H1 (cell line): ENCODE data around the gene U2AF1L4. TPM values are rescaled to one million over a fixed set of nuclear protein-coding genes. Genes with fewer than 3 reads are reported as not detected.

Experiments
- CTCF ChIA-PET: fragments of 300-600 bp; sonication (Branson Sonifier 250); formaldehyde crosslinking; loops from one replicate; lab custom pipeline; 2021; ENCODE audit not compliant: partially characterized antibody; lab: Charles Lee
- POLR2A ChIA-PET: fragments of 300-600 bp; sonication (Branson Sonifier 250); formaldehyde crosslinking; loops from one replicate; lab custom pipeline; 2021; ENCODE audit warnings: inconsistent platforms; ENCODE audit not compliant: partially characterized antibody; lab: Charles Lee
- DNase-seq, 2 experiments: peaks; one replicate each; pipeline versions ENCODE4 v3.0.0 to v3.0.0-alpha.2; 2010 to 2022; ENCODE audit warnings: low spot score in 2 of 2, low read depth in 1 of 2, mixed read lengths in 1 of 2
- FAIRE-seq: peaks from 2 replicates; lab custom pipeline; 2011; peaks lifted over from hg19 to GRCh38; lab: Jason Lieb, UNC
- H2AFZ ChIP-seq: 2 replicates; pipeline ENCODE4 v1.8.1; 2012; ENCODE audit warnings: low read length, inconsistent platforms
- H2AK5ac ChIP-seq: 2 replicates; pipeline ENCODE4 v1.6.1; 2013; ENCODE audit warnings: low read depth, low read length
- H2BK120ac ChIP-seq: replicated peaks from 2 replicates; pipeline ENCODE3; 2013; ENCODE audit warnings: low read depth, low read length, inconsistent platforms
- H2BK12ac ChIP-seq: 2 replicates; pipeline ENCODE4 v1.6.1; 2013; ENCODE audit warnings: low read depth, low read length
- H2BK15ac ChIP-seq: 2 replicates; pipeline ENCODE4 v1.6.1; 2013; ENCODE audit warnings: low read length
- H2BK20ac ChIP-seq: 2 replicates; pipeline ENCODE4 v1.6.1; 2013; ENCODE audit warnings: low read length
- H2BK5ac ChIP-seq: 2 replicates; pipeline ENCODE4 v1.6.1; 2013; ENCODE audit warnings: low read depth, low read length
- H3K14ac ChIP-seq: 2 replicates; pipeline ENCODE4 v1.6.1; 2013; ENCODE audit warnings: inconsistent platforms; ENCODE audit not compliant: insufficient read length
- H3K18ac ChIP-seq: 2 replicates; pipeline ENCODE4 v1.6.1; 2013; ENCODE audit warnings: low read length; ENCODE audit errors: extremely low read depth
- H3K23ac ChIP-seq: 2 replicates; pipeline ENCODE4 v1.6.1; 2013; ENCODE audit warnings: inconsistent platforms; ENCODE audit not compliant: insufficient read length
- H3K23me2 ChIP-seq: 2 replicates; pipeline ENCODE4 v1.6.1; 2013; ENCODE audit warnings: low read depth, low read length
- H3K27ac ChIP-seq: 2 replicates; pipeline ENCODE4 v1.6.1; 2011; ENCODE audit warnings: low read depth, low read length, inconsistent platforms
- H3K27me3 ChIP-seq, 4 experiments: replicated peaks in 1 of 4; 1 replicate in 1 of 4; 2 replicates in 3 of 4; pipeline versions ENCODE4 v1.6.1 to v1.8.1; 2011 to 2013; ENCODE audit warnings: low read length in 3 of 4, mild to moderate bottlenecking in 3 of 4, inconsistent platforms in 2 of 4, mixed read lengths in 2 of 4, moderate library complexity in 1 of 4; ENCODE audit not compliant: control insufficient read depth in 3 of 4, insufficient read depth in 3 of 4; ENCODE audit errors: extremely low read depth in 1 of 4
- H3K36me3 ChIP-seq, 4 experiments: 2 replicates each; pipeline versions ENCODE4 v1.6.1 to v1.8.1; 2011 to 2013; ENCODE audit warnings: mild to moderate bottlenecking in 4 of 4, low read length in 3 of 4, moderate library complexity in 2 of 4, control low read depth in 1 of 4, inconsistent platforms in 1 of 4; ENCODE audit not compliant: insufficient read depth in 4 of 4, control insufficient read depth in 2 of 4
- H3K4ac ChIP-seq: replicated peaks from 2 replicates; pipeline ENCODE3; 2013; ENCODE audit warnings: low read length, low read depth, mixed read lengths, inconsistent platforms; ENCODE audit not compliant: insufficient read length
- H3K4me1 ChIP-seq, 4 experiments: replicated peaks in 1 of 4; 1 replicate in 1 of 4; 2 replicates in 3 of 4; pipeline versions ENCODE4 v1.6.1 to v1.8.1; 2011 to 2013; ENCODE audit warnings: low read length in 3 of 4, inconsistent platforms in 2 of 4, mixed read lengths in 1 of 4; ENCODE audit not compliant: insufficient read depth in 4 of 4, control insufficient read depth in 3 of 4
- H3K4me2 ChIP-seq, 2 experiments: 2 replicates each; pipeline versions ENCODE4 v1.6.1 to v1.8.1; 2011 to 2013; ENCODE audit warnings: low read depth in 2 of 2, low read length in 2 of 2, control low read depth in 1 of 2, inconsistent platforms in 1 of 2, mild to moderate bottlenecking in 1 of 2; ENCODE audit not compliant: insufficient read depth in 1 of 2
- H3K4me3 ChIP-seq, 4 experiments: fragments of 200-600, 300-600 bp in 1 of 4; sonication (generic), shearing (Covaris generic), sonication (Bioruptor Twin) in 1 of 4; 2 replicates each; pipeline versions ENCODE4 v1.5.1 to v1.8.1; 2011 to 2016; ENCODE audit warnings: low read length in 4 of 4, low read depth in 3 of 4, control low read depth in 2 of 4, inconsistent platforms in 2 of 4, mild to moderate bottlenecking in 2 of 4, mixed read lengths in 1 of 4, moderate library complexity in 1 of 4; ENCODE audit not compliant: insufficient read depth in 2 of 4; ENCODE audit errors: extremely low read depth in 1 of 4
- H3K56ac ChIP-seq: replicated peaks from 2 replicates; pipeline ENCODE3; 2013; ENCODE audit warnings: low read depth, mild to moderate bottlenecking, mixed read lengths, low read length, inconsistent platforms; ENCODE audit not compliant: insufficient read length
- H3K79me1 ChIP-seq: 2 replicates; pipeline ENCODE4 v1.6.1; 2013; ENCODE audit warnings: low read depth, low read length, control low read depth
- H3K79me2 ChIP-seq, 2 experiments: 2 replicates each; pipeline versions ENCODE4 v1.6.1 to v1.8.1; 2012 to 2013; ENCODE audit warnings: low read length in 2 of 2, mild to moderate bottlenecking in 2 of 2, inconsistent platforms in 1 of 2; ENCODE audit not compliant: insufficient read depth in 2 of 2, control insufficient read depth in 1 of 2
- H3K9ac ChIP-seq, 4 experiments: replicated peaks in 1 of 4; 1 replicate in 1 of 4; 2 replicates in 3 of 4; pipeline versions ENCODE4 v1.6.1 to v1.8.1; 2011 to 2013; ENCODE audit warnings: low read depth in 3 of 4, low read length in 3 of 4, control low read depth in 2 of 4, mild to moderate bottlenecking in 2 of 4, moderate library complexity in 2 of 4, inconsistent platforms in 1 of 4; ENCODE audit errors: extremely low read depth in 1 of 4
- H3K9me3 ChIP-seq, 2 experiments: 2 replicates each; pipeline versions ENCODE4 v1.6.1 to v1.8.1; 2012 to 2013; ENCODE audit warnings: mild to moderate bottlenecking in 2 of 2, moderate library complexity in 2 of 2, control low read depth in 1 of 2, inconsistent platforms in 1 of 2, low read depth in 1 of 2, low read length in 1 of 2, mixed read lengths in 1 of 2; ENCODE audit not compliant: insufficient read depth in 2 of 2
- H4K20me1 ChIP-seq, 2 experiments: replicated peaks in 1 of 2; 2 replicates each; pipeline versions ENCODE3 to v1.8.1; 2011 to 2013; ENCODE audit warnings: inconsistent platforms in 2 of 2, low read length in 2 of 2, mild to moderate bottlenecking in 1 of 2; ENCODE audit not compliant: insufficient read depth in 2 of 2, control insufficient read depth in 1 of 2
- H4K5ac ChIP-seq: 2 replicates; pipeline ENCODE4 v1.6.1; 2013; ENCODE audit warnings: low read length, low read depth, mixed read lengths, inconsistent platforms; ENCODE audit not compliant: insufficient read length
- H4K8ac ChIP-seq: 2 replicates; pipeline ENCODE4 v1.8.0; 2013; ENCODE audit warnings: mild to moderate bottlenecking, moderate library complexity, low read length, inconsistent platforms; ENCODE audit not compliant: insufficient read depth; ENCODE audit errors: extremely low read depth
- H4K91ac ChIP-seq: replicated peaks from 2 replicates; pipeline ENCODE3; 2013; ENCODE audit warnings: low read length, mixed read lengths, inconsistent platforms; ENCODE audit not compliant: insufficient read length
- ASH2L ChIP-seq: fragments of 200-600, 300-600 bp; sonication (generic); IDR thresholded peaks from one replicate; pipeline ENCODE4 v1.7.1; 2017; ENCODE audit warnings: low read length
- CHD1 ChIP-seq: IDR thresholded peaks from 2 replicates; pipeline ENCODE4 v1.6.1; 2012; ENCODE audit warnings: low read depth, low read length, improper control_type of control experiment
- CHD2 ChIP-seq: IDR thresholded peaks from 2 replicates; pipeline ENCODE4 v1.6.1; 2012; ENCODE audit warnings: low read length, improper control_type of control experiment
- CREB1 ChIP-seq: IDR thresholded peaks from 2 replicates; pipeline ENCODE4 v1.6.1; 2012; ENCODE audit warnings: inconsistent platforms
- JUN ChIP-seq: IDR thresholded peaks from 2 replicates; pipeline ENCODE4 v1.6.1; 2011; ENCODE audit warnings: low read depth, mild to moderate bottlenecking, improper control_type of control experiment, low read length
- KDM1A ChIP-seq: fragments of 200-600, 300-600 bp; sonication (generic); IDR thresholded peaks from 2 replicates; pipeline ENCODE4 v1.7.1; 2016; ENCODE audit warnings: mild to moderate bottlenecking, low read length, borderline replicate concordance
- KDM4A ChIP-seq: IDR thresholded peaks from one replicate; pipeline ENCODE4 v1.7.1; 2012; ENCODE audit warnings: low read depth, mild to moderate bottlenecking, moderate library complexity, low read length, inconsistent platforms; ENCODE audit not compliant: severe bottlenecking
- POLR2AphosphoS5 ChIP-seq: IDR thresholded peaks from 2 replicates; pipeline ENCODE4 v1.6.1; 2011; ENCODE audit warnings: low read depth, low read length
- SIN3A ChIP-seq, 2 experiments: IDR thresholded peaks in 1 of 2; conservative IDR thresholded peaks in 1 of 2; 2 replicates each; pipeline ENCODE4 v1.6.1; 2011 to 2012; ENCODE audit warnings: low read length in 2 of 2, improper control_type of control experiment in 1 of 2, low read depth in 1 of 2, mild to moderate bottlenecking in 1 of 2
- SIRT6 ChIP-seq: IDR thresholded peaks from one replicate; pipeline ENCODE4 v1.7.1; 2012; ENCODE audit warnings: low read length, inconsistent platforms
- TAF1 ChIP-seq: IDR thresholded peaks from 2 replicates; pipeline ENCODE4 v1.6.1; 2011; ENCODE audit warnings: mild to moderate bottlenecking, low read depth, low read length
- TAF7 ChIP-seq: optimal IDR thresholded peaks from 2 replicates; pipeline ENCODE3; 2011; ENCODE audit warnings: low read depth, mild to moderate bottlenecking, inconsistent platforms, low read length, moderate library complexity, borderline replicate concordance
- TCF12 ChIP-seq: IDR thresholded peaks from 2 replicates; pipeline ENCODE4 v1.6.1; 2011; ENCODE audit warnings: low read depth, mild to moderate bottlenecking, low read length
- WGBS, 2 experiments: shearing (Covaris generic) in 1 of 2; methylation state at CpG; one replicate each; pipeline versions ENCODE4 v1.1.6 to v1.1.7; 2013 to 2015; ENCODE audit warnings: low lambda C conversion rate in 2 of 2, mixed read lengths in 2 of 2, inconsistent platforms in 1 of 2, low coverage in 1 of 2, missing lambda C conversion rate in 1 of 2; ENCODE audit not compliant: insufficient replicate concordance in 2 of 2, insufficient coverage in 1 of 2, insufficient read length in 1 of 2; ENCODE audit errors: extremely low coverage in 1 of 2, missing lambda C conversion rate in 1 of 2; 5-methylcytosine and 5-hydroxymethylcytosine counted together
- polyA plus RNA-seq, 7 experiments: library from polyadenylated mRNA; depleted of rRNA in 3 of 7; stranded (reverse) in 5 of 7; unstranded in 2 of 7; fragments of >200 nt in 5 of 7; fragments of 200-250 nt in 2 of 7; gene quantifications; 1 replicate in 5 of 7; 2 replicates in 1 of 7; 4 replicates in 1 of 7; pipeline versions ENCODE4 v1.2.1 to v1.2.3, GENCODE V29; 2011 to 2013; ENCODE audit warnings: missing spikeins in 2 of 7, mixed read lengths in 2 of 7
- total RNA-seq: library from RNA; stranded (reverse); fragmentation: NEBNext Ultra II Directional; extraction: Animal tissue kit (Norgen Biotek cat#: 25700); gene quantifications from 2 replicates; pipeline ENCODE4 v1.2.1, GENCODE V29; 2021
- TF ChIP-seq, protein P1 (sequence below): IDR thresholded peaks from 2 replicates; pipeline ENCODE4 v1.6.1; 2012; ENCODE audit warnings: low read length, inconsistent platforms

Gene U2AF1L4
- total and polyA plus RNA-seq, 2 of the 8 experiments (the other 6 are each of a cell fraction or from before 2014, with no cell fraction given): 15.1 to 32.7 TPM

DNA sequence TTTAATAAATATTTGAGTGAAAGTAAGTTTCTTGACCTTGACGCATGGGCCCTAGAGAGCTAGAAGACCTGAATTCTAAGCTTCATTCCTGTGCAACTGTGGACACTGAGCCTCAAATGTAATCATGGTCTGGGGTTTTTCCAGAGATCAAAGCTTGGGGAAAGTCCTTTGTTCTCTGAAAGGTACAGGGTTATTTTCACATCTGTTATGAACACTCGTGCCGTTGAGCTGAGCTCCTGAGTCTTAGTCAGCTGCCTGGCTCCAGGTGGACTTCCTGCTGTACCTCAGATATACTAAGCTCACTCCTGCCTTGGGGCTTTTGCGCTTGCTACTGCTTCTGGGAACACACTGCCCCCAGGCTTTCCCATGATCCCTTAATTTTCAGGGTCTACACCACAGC lies 48.4 kb downstream of the U2AF1L4 start:
- Histone ChIP-seq H2BK5ac (no peak overlapping the region), H3K56ac (no peak overlapping the region), H4K5ac (no peak overlapping the region), H3K4me2 (no peak overlapping the region), H3K9me3 (no peaks in the 10 kb centered on the region), H2BK20ac (no peak overlapping the region), H4K8ac (no peak overlapping the region), H3K18ac (no peak overlapping the region), H2BK12ac (no peak overlapping the region), H3K27ac (no peak overlapping the region), H2BK15ac (no peak overlapping the region; the same call in 1 of the 2 replicates), H3K27me3 (no peaks in the 10 kb centered on the region), H2AK5ac (no peak overlapping the region), H2AFZ (no peak overlapping the region), H3K79me2 (no peaks in the 10 kb centered on the region), H3K79me1 (no peaks in the 10 kb centered on the region), H3K23me2 (no peaks in the 10 kb centered on the region), H4K91ac (no peak overlapping the region), H3K4me1 (no peaks in the 10 kb centered on the region), H3K23ac (no peak overlapping the region), H3K14ac (no peak overlapping the region), H2BK120ac (no peak overlapping the region), H3K4ac (no peak overlapping the region), H4K20me1 (no peaks in the 10 kb centered on the region), H3K4me3 (no peak overlapping the region), H3K9ac (no peak overlapping the region), H3K36me3 (no peaks in the 10 kb centered on the region)
- DNase-seq: no peak
- ChIA-PET CTCF (interaction anchor here (0.7 to 7.6 kb wide), 8 partner anchors 16 to 208 kb away, joined by 3 to 105 read pairs (median 4); no protein-coding TSS in a partner anchor), POLR2A (interaction anchor here (1.2 to 2.6 kb wide), 3 partner anchors 17 to 186 kb away, joined by 3 to 11 read pairs (median 4); no protein-coding TSS in a partner anchor)
- FAIRE-seq: no peak
- WGBS, 2 experiments: 88% methylated on average over 4 of the region's 4 CpGs; no CpG with 5 or more reads in 1 of the 2 experiments
- TF ChIP-seq KDM4A (no peak), JUN (no peak), CREB1 (no peak), SIN3A (conservative IDR thresholded peaks at IDR 0.05 in 1 of 2, IDR thresholded peaks at IDR 0.05 in 1 of 2; ENCODE audit: low read depth in 1 of 2, low read length in 2 of 2) (no peak), CHD2 (no peak), CHD1 (no peak), TAF7 (no peak), TCF12 (no peak), KDM1A (no peak), SIRT6 (no peak), ASH2L (no peak), POLR2AphosphoS5 (no peak), TAF1 (no peak)
- TF ChIP-seq, protein P1, sequence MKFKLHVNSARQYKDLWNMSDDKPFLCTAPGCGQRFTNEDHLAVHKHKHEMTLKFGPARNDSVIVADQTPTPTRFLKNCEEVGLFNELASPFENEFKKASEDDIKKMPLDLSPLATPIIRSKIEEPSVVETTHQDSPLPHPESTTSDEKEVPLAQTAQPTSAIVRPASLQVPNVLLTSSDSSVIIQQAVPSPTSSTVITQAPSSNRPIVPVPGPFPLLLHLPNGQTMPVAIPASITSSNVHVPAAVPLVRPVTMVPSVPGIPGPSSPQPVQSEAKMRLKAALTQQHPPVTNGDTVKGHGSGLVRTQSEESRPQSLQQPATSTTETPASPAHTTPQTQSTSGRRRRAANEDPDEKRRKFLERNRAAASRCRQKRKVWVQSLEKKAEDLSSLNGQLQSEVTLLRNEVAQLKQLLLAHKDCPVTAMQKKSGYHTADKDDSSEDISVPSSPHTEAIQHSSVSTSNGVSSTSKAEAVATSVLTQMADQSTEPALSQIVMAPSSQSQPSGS: no peak
